GM23338 (cell line): ENCODE data around the gene GTPBP4. TPM values are rescaled to one million over a fixed set of nuclear protein-coding genes. Genes with fewer than 3 reads are reported as not detected.

Source experiments
- ATAC-seq: fragments of 200-7000 bp; cut with Tn5 transposase; 3 replicates; pipeline ENCODE4 v1.9.1; 2020
- DNase-seq: peaks from one replicate; pipeline ENCODE4 v3.0.0-alpha.2; 2015; ENCODE audit warnings: low spot score
- H2AFZ ChIP-seq: fragments of 200-600 bp; sonication (generic); 2 replicates; pipeline ENCODE4 v1.8.0; 2016; ENCODE audit warnings: antibody characterized with exemption, mild to moderate bottlenecking, moderate library complexity
- H3F3A ChIP-seq: fragments of 200-600 bp; sonication (generic); replicated peaks from 2 replicates; pipeline ENCODE4 v1.8.0; 2017; ENCODE audit warnings: antibody characterized with exemption, mixed run types, low read depth
- H3K27ac ChIP-seq: fragments of 200-600 bp; sonication (generic); 2 replicates; pipeline ENCODE4 v1.6.1; 2016; ENCODE audit warnings: low read depth
- H3K27me3 ChIP-seq: fragments of 200-600 bp; sonication (generic); 2 replicates; pipeline ENCODE4 v1.8.0; 2016; ENCODE audit warnings: mild to moderate bottlenecking, mixed run types, moderate library complexity; ENCODE audit not compliant: insufficient read depth
- H3K36me3 ChIP-seq: fragments of 200-600 bp; sonication (generic); 2 replicates; pipeline ENCODE4 v1.8.0; 2016; ENCODE audit warnings: mild to moderate bottlenecking; ENCODE audit not compliant: insufficient read depth
- H3K4me1 ChIP-seq: fragments of 200-600 bp; sonication (generic); 2 replicates; pipeline ENCODE4 v1.8.0; 2016; ENCODE audit warnings: mild to moderate bottlenecking, moderate library complexity; ENCODE audit not compliant: insufficient read depth
- H3K4me2 ChIP-seq: fragments of 200-600 bp; sonication (generic); 2 replicates; pipeline ENCODE4 v1.7.1; 2017; ENCODE audit warnings: mixed run types
- H3K4me3 ChIP-seq: fragments of 200-600 bp; sonication (generic); 2 replicates; pipeline ENCODE4 v1.6.1; 2016; ENCODE audit warnings: mixed run types
- H3K79me2 ChIP-seq: fragments of 200-600 bp; sonication (generic); replicated peaks from 2 replicates; pipeline ENCODE4 v1.8.0; 2017; ENCODE audit warnings: mild to moderate bottlenecking; ENCODE audit not compliant: insufficient read depth
- H3K9me2 ChIP-seq: fragments of 200-600 bp; sonication (generic); 2 replicates; pipeline ENCODE4 v1.8.0; 2017; ENCODE audit not compliant: insufficient read depth
- H4K20me1 ChIP-seq: fragments of 200-600 bp; sonication (generic); replicated peaks from 2 replicates; pipeline ENCODE4 v1.8.0; 2017; ENCODE audit warnings: mild to moderate bottlenecking; ENCODE audit not compliant: insufficient read depth
- H3K27ac Mint-ChIP-seq: 2 replicates; pipeline ENCODE4 v1.8.0; 2020; ENCODE audit warnings: inconsistent platforms, mild to moderate bottlenecking, moderate library complexity, mixed read lengths
- H3K27me3 Mint-ChIP-seq: 3 replicates; pipeline ENCODE4 v1.8.0; 2022; ENCODE audit warnings: low read depth, mild to moderate bottlenecking, moderate library complexity, mixed read lengths, inconsistent platforms; ENCODE audit not compliant: insufficient read depth, poor library complexity
- H3K36me3 Mint-ChIP-seq: 3 replicates; pipeline ENCODE4 v1.8.0; 2021; ENCODE audit warnings: low read depth, mild to moderate bottlenecking, inconsistent platforms, moderate library complexity, mixed read lengths
- H3K4me1 Mint-ChIP-seq: 3 replicates; pipeline ENCODE4 v1.8.0; 2020; ENCODE audit warnings: mild to moderate bottlenecking, inconsistent platforms, mixed read lengths
- H3K4me3 Mint-ChIP-seq: 3 replicates; pipeline ENCODE4 v1.8.0; 2021; ENCODE audit warnings: moderate library complexity, mild to moderate bottlenecking, inconsistent platforms, mixed read lengths
- H3K9me3 Mint-ChIP-seq: 3 replicates; pipeline ENCODE4 v1.8.0; 2020; ENCODE audit warnings: moderate library complexity, mild to moderate bottlenecking, inconsistent platforms, mixed read lengths
- CREB1 ChIP-seq: fragments of 250-450 bp; sonication (Bioruptor Pico); IDR thresholded peaks from 2 replicates; pipeline ENCODE4 v1.5.0; 2020; ENCODE audit warnings: low read depth, mild to moderate bottlenecking, moderate library complexity
- CTCF ChIP-seq, 2 experiments: fragments of 200-600 bp in 1 of 2; sonication (generic) in 1 of 2; conservative IDR thresholded peaks; 2 replicates each; pipeline versions ENCODE4 v1.5.1 to v1.6.1; 2016 to 2017; ENCODE audit warnings: antibody characterized with exemption in 2 of 2, low read depth in 2 of 2, mild to moderate bottlenecking in 2 of 2, moderate library complexity in 1 of 2
- ETS1 ChIP-seq: IDR thresholded peaks from 2 replicates; pipeline ENCODE4 v1.6.1; 2016; ENCODE audit warnings: antibody characterized with exemption
- EZH2 ChIP-seq: fragments of 200-600 bp; sonication (generic); IDR thresholded peaks from one replicate; pipeline ENCODE4 v1.8.0; 2017; ENCODE audit warnings: antibody characterized with exemption, mild to moderate bottlenecking, low read depth; ENCODE audit not compliant: unreplicated experiment
- EZH2phosphoT487 ChIP-seq: fragments of 200-600 bp; sonication (generic); IDR thresholded peaks from one replicate; pipeline ENCODE4 v1.8.1; 2018; ENCODE audit warnings: antibody characterized with exemption; ENCODE audit not compliant: unreplicated experiment
- JUNB ChIP-seq: IDR thresholded peaks from one replicate; pipeline ENCODE4 v1.6.1; 2016; ENCODE audit warnings: antibody characterized with exemption; ENCODE audit not compliant: unreplicated experiment
- NANOG ChIP-seq: IDR thresholded peaks from 2 replicates; pipeline ENCODE4 v1.6.1; 2016; ENCODE audit warnings: antibody characterized with exemption, borderline replicate concordance
- POLR2AphosphoS5 ChIP-seq: IDR thresholded peaks from 2 replicates; pipeline ENCODE4 v1.6.1; 2016; ENCODE audit warnings: antibody characterized with exemption, low read depth
- REST ChIP-seq: IDR thresholded peaks from one replicate; pipeline ENCODE4 v1.6.1; 2018; ENCODE audit warnings: antibody characterized with exemption; ENCODE audit not compliant: unreplicated experiment
- STAT1 ChIP-seq: IDR thresholded peaks from one replicate; pipeline ENCODE4 v1.6.1; 2016; ENCODE audit warnings: antibody characterized with exemption; ENCODE audit not compliant: unreplicated experiment
- ZNF114 ChIP-seq: fragments of 250-450 bp; sonication (Bioruptor Pico); IDR thresholded peaks from 2 replicates; pipeline ENCODE4 v1.5.0; 2020; ENCODE audit warnings: mild to moderate bottlenecking, moderate library complexity
- ZNF331 ChIP-seq: fragments of 250-450 bp; sonication (Bioruptor Pico); IDR thresholded peaks from 2 replicates; pipeline ENCODE4 v1.5.0; 2020; ENCODE audit warnings: low read depth, mild to moderate bottlenecking, moderate library complexity
- ZNF462 ChIP-seq: fragments of 250-450 bp; sonication (Bioruptor Pico); IDR thresholded peaks from 2 replicates; pipeline ENCODE4 v1.5.0; 2020; ENCODE audit warnings: mild to moderate bottlenecking, moderate library complexity
- polyA plus RNA-seq: library from polyadenylated mRNA; unstranded; fragments of >200 nt; fragmentation: Nextera tagmentation; extraction: Ambion mirVana; gene quantifications from 2 replicates; pipeline ENCODE4 v1.2.1, GENCODE V29; 2016
- total RNA-seq: library from RNA; depleted of rRNA; stranded (reverse); fragments of >200 nt; shearing (Covaris generic); gene quantifications from 2 replicates; pipeline ENCODE4 v1.2.3, GENCODE V29; 2014

The GTPBP4 gene
- total and polyA plus RNA-seq, 2 experiments from 2014 or later = 56.5 to 62.6 TPM

GRCh38 chr10:947881-948280, 40.4 kb upstream of the GTPBP4 start:
- Histone ChIP-seq H3K27ac (no peak overlapping the region), H4K20me1 (no peaks in the 10 kb centered on the region), H3K27me3 (no peaks in the 10 kb centered on the region), H3K36me3 (no peaks in the 10 kb centered on the region), H2AFZ (no peak overlapping the region), H3K9me2 (no peaks in the 10 kb centered on the region), H3K4me1 (no peaks in the 10 kb centered on the region), H3F3A (no peaks in the 10 kb centered on the region), H3K79me2 (no peaks in the 10 kb centered on the region), H3K4me3 (no peak overlapping the region), H3K4me2 (no peak overlapping the region)
- DNase-seq (no peak), ATAC-seq (no peak)
- Mint-ChIP-seq H3K4me1 (peaks cover 6% of the 10 kb centered on the region; the same call in 1 of the 3 replicates), H3K27ac (no peak overlapping the region), H3K9me3 (no peaks in the 10 kb centered on the region), H3K4me3 (no peak overlapping the region), H3K36me3 (no peaks in the 10 kb centered on the region), H3K27me3 (peaks cover 3% of the 10 kb centered on the region)
- no peak for TF ChIP-seq REST
- no peak for TF ChIP-seq EZH2phosphoT487
- no peak for TF ChIP-seq EZH2
- TF ChIP-seq STAT1 = no peak
- TF ChIP-seq CREB1 (CRISPR knock-in tag) = no peak
- no peak for TF ChIP-seq ETS1
- no peak for TF ChIP-seq ZNF462
- no peak for TF ChIP-seq POLR2AphosphoS5
- TF ChIP-seq NANOG = no peak
- TF ChIP-seq ZNF331 (CRISPR knock-in tag) = no peak
- no peak for TF ChIP-seq CTCF (conservative IDR thresholded peaks at IDR 0.05; ENCODE audit: low read depth in 2 of 2)
- no peak for TF ChIP-seq JUNB
- TF ChIP-seq ZNF114 (CRISPR knock-in tag) = no peak
